Natural killer cell (primary cell): ENCODE measurements around the gene TEPSIN. TPM values are rescaled to one million over a fixed set of nuclear protein-coding genes. Genes with fewer than 3 reads are reported as not detected.

ENCODE experiments used
- ATAC-seq, 3 donors: fragments of 150-1000 bp in 2 of 3; fragments of 200-7000 bp in 1 of 3; cut with Tn5 transposase; 1 replicate in 1 of 3; 2 replicates in 2 of 3; pipeline ENCODE4 v1.10.0; 2021; ENCODE audit warnings: mild to moderate bottlenecking in 2 of 3, moderate library complexity in 2 of 3
- DNase-seq, 2 donors: peaks; one replicate each; pipeline versions ENCODE4 v3.0.0 to v3.0.0-alpha.2; 2013 to 2021; ENCODE audit warnings: mixed read lengths in 1 of 2
- H3K27ac ChIP-seq: one replicate; pipeline ENCODE4 v1.5.1; 2013; ENCODE audit warnings: mild to moderate bottlenecking, low read length
- H3K27me3 ChIP-seq: one replicate; pipeline ENCODE4 v1.6.1; 2013; ENCODE audit warnings: low read length; ENCODE audit not compliant: control insufficient read depth, insufficient read depth
- H3K36me3 ChIP-seq: one replicate; pipeline ENCODE4 v1.6.1; 2013; ENCODE audit warnings: low read length; ENCODE audit not compliant: control insufficient read depth, insufficient read depth
- H3K4me1 ChIP-seq: one replicate; pipeline ENCODE4 v1.6.1; 2013; ENCODE audit warnings: low read length; ENCODE audit not compliant: control insufficient read depth, insufficient read depth
- H3K4me3 ChIP-seq: one replicate; pipeline ENCODE4 v1.5.1; 2013; ENCODE audit warnings: low read length
- H3K9me3 ChIP-seq: one replicate; pipeline ENCODE4 v1.6.1; 2013; ENCODE audit warnings: low read length; ENCODE audit not compliant: control insufficient read depth, insufficient read depth
- H3K27ac Mint-ChIP-seq, 2 donors: one replicate each; pipeline ENCODE4 v1.8.0; 2022; ENCODE audit warnings: mild to moderate bottlenecking in 2 of 2, mixed read lengths in 2 of 2, moderate library complexity in 1 of 2
- H3K27me3 Mint-ChIP-seq, 2 donors: one replicate each; pipeline ENCODE4 v1.8.0; 2022; ENCODE audit warnings: low read depth in 2 of 2, mixed read lengths in 2 of 2
- H3K36me3 Mint-ChIP-seq: one replicate; pipeline ENCODE4 v1.8.0; 2022; ENCODE audit warnings: mixed read lengths
- H3K4me1 Mint-ChIP-seq, 2 donors: one replicate each; pipeline ENCODE4 v1.8.0; 2022; ENCODE audit warnings: mixed read lengths in 2 of 2
- H3K4me3 Mint-ChIP-seq: one replicate; pipeline ENCODE4 v1.8.0; 2022; ENCODE audit warnings: mild to moderate bottlenecking, moderate library complexity, mixed read lengths
- H3K9me3 Mint-ChIP-seq, 2 donors: one replicate each; pipeline ENCODE4 v1.8.0; 2022; ENCODE audit warnings: mixed read lengths in 2 of 2
- CTCF ChIP-seq: fragments of 200-600 bp; IDR thresholded peaks from one replicate; pipeline ENCODE4 v1.8.0; 2022; ENCODE audit warnings: antibody characterized with exemption
- WGBS: methylation state at CpG from one replicate; pipeline ENCODE4 v1.1.7; 2013; ENCODE audit warnings: missing lambda C conversion rate; ENCODE audit not compliant: insufficient coverage; 5-methylcytosine and 5-hydroxymethylcytosine counted together
- intact Hi-C: fragments of 100-400 bp; cut with micrococcal nuclease; formaldehyde crosslinking; loops from one replicate; pipeline ENCODE4 v1.14.2; 2022
- total RNA-seq, 4 donors: library from RNA; stranded (reverse); fragments of 120-200 nt in 1 of 4; gene quantifications; one replicate each; pipeline versions ENCODE4 v1.2.3 to v1.2.4, GENCODE V29; 2013 to 2022

TEPSIN gene
- total RNA-seq, 3 donors from 2014 or later (not counting 1 experiment from before 2014, with no cell fraction given), result 89.8 to 137 (median 126) TPM

- Mint-ChIP-seq H3K27ac (no peak overlapping the region), H3K36me3 (no peaks in the 10 kb centered on the region)
- no peak for ATAC-seq
These were observed 24.7 kb upstream of the TEPSIN start for GRCh38 chr17:81263371-81264181.

GRCh38 chr17:81261582-81262336 lies 22.9 kb upstream of the TEPSIN start:
- H3K36me3 Mint-ChIP-seq, result no peaks in the 10 kb centered on the region
- intact Hi-C loops, result no loop called here
- Histone ChIP-seq H3K4me3 (no peak overlapping the region), H3K27ac (no peak overlapping the region), H3K27me3 (no peaks in the 10 kb centered on the region), H3K9me3 (no peaks in the 10 kb centered on the region), H3K36me3 (peaks cover 82% of the 10 kb centered on the region), H3K4me1 (no peaks in the 10 kb centered on the region)
- no peaks in the 10 kb centered on the region for H3K27me3 Mint-ChIP-seq
- WGBS, result 94% methylated on average over 36 of the region's 36 CpGs
- no peaks in the 10 kb centered on the region for H3K9me3 Mint-ChIP-seq
- no peak overlapping the region for H3K4me3 Mint-ChIP-seq
- H3K4me1 Mint-ChIP-seq, result no peaks in the 10 kb centered on the region
- TF ChIP-seq CTCF, result no peak
- no peak overlapping the region for H3K27ac Mint-ChIP-seq
- DNase-seq (no peak), ATAC-seq (no peak)

More at GRCh38 chr17:81263371-81264181, 24.7 kb upstream of the TEPSIN start:
- peaks cover 82% of the 10 kb centered on the region for H3K36me3 ChIP-seq
- no peak overlapping the region for H3K4me3 Mint-ChIP-seq
- H3K9me3 Mint-ChIP-seq, result no peaks in the 10 kb centered on the region
- H3K27ac ChIP-seq, result no peak overlapping the region
- no peak overlapping the region for H3K4me3 ChIP-seq
- no peak for TF ChIP-seq CTCF
- no peak for DNase-seq
- H3K9me3 ChIP-seq, result no peaks in the 10 kb centered on the region
- intact Hi-C loops, result no loop called here
- H3K27me3 Mint-ChIP-seq, result no peaks in the 10 kb centered on the region
- H3K4me1 Mint-ChIP-seq, result peaks cover 5 to 7% of the 10 kb centered on the region in 2 donors
- no peaks in the 10 kb centered on the region for H3K27me3 ChIP-seq
- no peaks in the 10 kb centered on the region for H3K4me1 ChIP-seq
- WGBS, result 97% methylated on average over 40 of the region's 40 CpGs

- ATAC-seq, result no peak
- WGBS, result 97% methylated on average over 18 of the region's 18 CpGs
- Mint-ChIP-seq H3K9me3 (no peaks in the 10 kb centered on the region), H3K36me3 (no peaks in the 10 kb centered on the region), H3K4me3 (no peak overlapping the region), H3K27me3 (no peaks in the 10 kb centered on the region), H3K27ac (no peak overlapping the region), H3K4me1 (no peaks in the 10 kb centered on the region)
- no peaks in the 10 kb centered on the region for H3K4me1 ChIP-seq
- no peak overlapping the region for H3K27ac ChIP-seq
- intact Hi-C loops, result no loop called here
- no peaks in the 10 kb centered on the region for H3K9me3 ChIP-seq
- no peak for TF ChIP-seq CTCF
- H3K4me3 ChIP-seq, result no peak overlapping the region
- no peak for DNase-seq
- H3K27me3 ChIP-seq, result no peaks in the 10 kb centered on the region
- H3K36me3 ChIP-seq, result peaks cover 78% of the 10 kb centered on the region
These were observed 22.2 kb upstream of the TEPSIN start for GRCh38 chr17:81261096-81261495.
